Germinal center (tissue), 1 donor: ENCODE measurements around the gene KBTBD2.
"Not testable (repeated sequence)": the region's sequence is repeated elsewhere in the genome, so short reads cannot be mapped to it uniquely, and the experiment has no call there.

ENCODE experiments used
- DNase-seq: peaks from one replicate; pipeline ENCODE4 v3.0.0; 2012; ENCODE audit warnings: mixed read lengths, low spot score

KBTBD2 gene

GRCh38 chr7:32893207-32893524, 1.6 kb upstream of the KBTBD2 start:
- no peak for DNase-seq

- DNase-seq: peak; percentile 33
These were observed 1.1 kb upstream of the KBTBD2 start for GRCh38 chr7:32892521-32893206.

- DNase-seq: peak; percentile 88
These were observed 400 bp upstream of the KBTBD2 start for GRCh38 chr7:32891800-32892520.

- DNase-seq: peak; percentile 2
These were observed 842 bp downstream of the KBTBD2 start for GRCh38 chr7:32890793-32891042.

GRCh38 chr7:32890010-32890792, 1.4 kb downstream of the KBTBD2 start:
- DNase-seq: peak; percentile 54

GRCh38 chr7:32888505-32888904, 3.1 kb downstream of the KBTBD2 start:
- no peak for DNase-seq

- DNase-seq: no peak
These were observed 4.2 kb downstream of the KBTBD2 start for GRCh38 chr7:32887395-32887794.

GRCh38 chr7:32881074-32881982, 10.2 kb downstream of the KBTBD2 start:
- DNase-seq: no peak

- DNase-seq: no peak
These were observed 12.1 kb downstream of the KBTBD2 start for GRCh38 chr7:32879460-32879859.

- not testable (repeated sequence) for DNase-seq
These were observed 13.5 kb downstream of the KBTBD2 start for GRCh38 chr7:32878023-32878422.

GRCh38 chr7:32872421-32872820, 19.1 kb downstream of the KBTBD2 start:
- DNase-seq: no peak

- no peak for DNase-seq
These were observed 19.8 kb downstream of the KBTBD2 start for GRCh38 chr7:32871624-32872371.

GRCh38 chr7:32870298-32870697, 21.3 kb downstream of the KBTBD2 start:
- DNase-seq: no peak

GRCh38 chr7:32869716-32870115, 21.8 kb downstream of the KBTBD2 start:
- no peak for DNase-seq

GRCh38 chr7:32868116-32868515, 23.4 kb downstream of the KBTBD2 start:
- no peak for DNase-seq

GRCh38 chr7:32865448-32866030, 26.0 kb downstream of the KBTBD2 start:
- no peak for DNase-seq

GRCh38 chr7:32863872-32864271, 27.7 kb downstream of the KBTBD2 start:
- DNase-seq: not testable (repeated sequence)

GRCh38 chr7:32860090-32860489, 31.5 kb downstream of the KBTBD2 start:
- DNase-seq: no peak

GRCh38 chr7:32858648-32859047, 32.9 kb downstream of the KBTBD2 start:
- no peak for DNase-seq

GRCh38 chr7:32857063-32857462, 34.5 kb downstream of the KBTBD2 start:
- not testable (repeated sequence) for DNase-seq
